ENCODE data around the gene SPTB.

The SPTB gene

GRCh38 chr14:64763085-64763782 is 116.5 kb downstream of the SPTB start:
- no peak for DNase-seq

GRCh38 chr14:64762044-64763034 is 117.4 kb downstream of the SPTB start:
- peak; percentile 83 to 86 for DNase-seq

- DNase-seq = no peak
Measured at GRCh38 chr14:64761441-64762043, 118.2 kb downstream of the SPTB start.

GRCh38 chr14:64760916-64761315 is 118.8 kb downstream of the SPTB start:
- DNase-seq = no peak

- DNase-seq = no peak
Measured at GRCh38 chr14:64760146-64760755, 119.5 kb downstream of the SPTB start.

GRCh38 chr14:64759555-64759938 is 120.2 kb downstream of the SPTB start:
- DNase-seq = no peak

- DNase-seq = no peak
Measured at GRCh38 chr14:64758691-64759554, 120.8 kb downstream of the SPTB start.

GRCh38 chr14:64758025-64758521 is 121.6 kb downstream of the SPTB start:
- DNase-seq = peak; percentile 13 to 41

- DNase-seq = no peak
Measured at GRCh38 chr14:64757601-64758000, 122.1 kb downstream of the SPTB start.

GRCh38 chr14:64756712-64757111 is 123.0 kb downstream of the SPTB start:
- DNase-seq = no peak

GRCh38 chr14:64755781-64756221 is 123.9 kb downstream of the SPTB start:
- DNase-seq = peak; percentile 45 to 63

GRCh38 chr14:64754685-64755084 is 125.0 kb downstream of the SPTB start:
- no peak for DNase-seq

- no peak for DNase-seq
Measured at GRCh38 chr14:64753999-64754398, 125.7 kb downstream of the SPTB start.

- DNase-seq = no peak
Measured at GRCh38 chr14:64753374-64753773, 126.3 kb downstream of the SPTB start.

GRCh38 chr14:64752909-64753308 is 126.8 kb downstream of the SPTB start:
- no peak for DNase-seq

- DNase-seq = no peak
Measured at GRCh38 chr14:64748995-64749714, 130.6 kb downstream of the SPTB start.

- DNase-seq = no peak
Measured at GRCh38 chr14:64748521-64748920, 131.2 kb downstream of the SPTB start.

- DNase-seq = no peak
Measured at GRCh38 chr14:64747327-64747726, 132.4 kb downstream of the SPTB start.

GRCh38 chr14:64746298-64747250 is 133.1 kb downstream of the SPTB start:
- no peak for DNase-seq

Data from NCI-H187 (cell line).